NCI-H526 (cell line): Measurements from ENCODE around the gene DSC3.

Experiments
- DNase-seq, 2 experiments: peaks; one replicate each; lab custom pipeline; 2025; lab: John Stamatoyannopoulos, UW

DSC3 gene

GRCh38 chr18:30971338-30971956 lies 71.1 kb downstream of the DSC3 start:
- peak in 1 of 2 experiments; percentile 56 for DNase-seq

- DNase-seq, result peak; percentile 11 to 62
Observed at GRCh38 chr18:30970196-30970816, 72.2 kb downstream of the DSC3 start.

- DNase-seq, result no peak
Observed at GRCh38 chr18:30969670-30970170, 72.8 kb downstream of the DSC3 start.

- DNase-seq, result no peak
Observed at GRCh38 chr18:30967701-30968100, 74.8 kb downstream of the DSC3 start.

DNA sequence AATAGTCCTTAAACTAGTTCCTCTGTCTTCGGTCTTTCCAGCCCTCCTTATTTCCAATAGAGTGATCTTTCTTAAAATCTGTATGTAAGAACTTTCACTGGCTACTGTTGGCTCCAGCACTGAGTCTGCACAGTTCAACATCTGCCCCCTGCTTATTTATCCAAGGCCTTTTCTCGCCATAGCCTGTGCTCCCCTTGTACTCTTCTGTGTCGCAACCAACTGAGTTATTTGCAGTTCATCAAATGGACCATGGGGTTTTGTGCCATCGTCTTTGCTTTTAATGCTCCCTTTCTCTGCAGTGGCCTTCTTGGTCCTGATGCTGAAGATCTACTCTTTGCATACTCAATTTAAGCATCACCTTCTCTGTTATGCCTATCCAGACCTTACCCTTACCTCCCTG lies 77.3 kb downstream of the DSC3 start:
- DNase-seq, result no peak

DNA sequence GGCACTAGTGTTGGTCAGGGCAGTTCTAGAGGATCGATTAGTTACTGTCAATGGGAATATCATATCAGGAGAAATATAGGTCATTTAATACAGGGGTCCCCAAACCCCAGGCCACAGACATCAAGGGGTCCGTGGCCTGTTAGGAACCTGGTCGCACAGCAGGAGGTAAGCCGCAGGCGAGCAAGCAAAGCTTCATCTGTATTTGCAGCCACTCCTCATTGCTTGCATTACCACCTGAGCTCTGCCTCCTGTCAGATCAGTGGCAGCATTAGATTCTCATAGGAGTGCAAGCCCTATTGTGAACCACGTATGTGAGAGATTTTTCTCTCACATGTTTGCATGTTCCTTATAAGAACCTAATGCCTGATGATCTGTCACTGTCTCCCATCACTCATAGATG lies 81.9 kb downstream of the DSC3 start:
- no peak for DNase-seq

- peak; percentile 73 to 74 for DNase-seq
Observed at GRCh38 chr18:30957066-30957465, 85.5 kb downstream of the DSC3 start.

- DNase-seq, result no peak
Observed at GRCh38 chr18:30954262-30954661, 88.3 kb downstream of the DSC3 start.

GRCh38 chr18:30945761-30946160 lies 96.8 kb downstream of the DSC3 start:
- peak; percentile 75 to 79 for DNase-seq

GRCh38 chr18:30944773-30945417 lies 97.6 kb downstream of the DSC3 start:
- DNase-seq, result no peak

GRCh38 chr18:30940952-30941539 lies 101.5 kb downstream of the DSC3 start:
- no peak for DNase-seq
